Eye (tissue), 1 donor: Measurements from ENCODE around the gene APOBEC2.

Source experiments
- DNase-seq: peaks from one replicate; pipeline ENCODE4 v3.0.0-alpha.2; 2015

Gene APOBEC2

GRCh38 chr6:41038205-41038604 lies 14.8 kb upstream of the APOBEC2 start:
- no peak for DNase-seq

GRCh38 chr6:41039060-41039998 lies 13.7 kb upstream of the APOBEC2 start, which contains the start of gene UNC5CL:
Gene UNC5CL, minus strand, starts transcription at chr6:41039221. Its CDS starts 4,147 bp downstream, at chr6:41035074.
- DNase-seq = peak; percentile 33

GRCh38 chr6:41040101-41040939 lies 12.7 kb upstream of the APOBEC2 start:
- no peak for DNase-seq

- DNase-seq = no peak
Observed at GRCh38 chr6:41040940-41041536, 12.0 kb upstream of the APOBEC2 start.

- DNase-seq = no peak
Observed at GRCh38 chr6:41042226-41043055, 10.6 kb upstream of the APOBEC2 start, which contains the start of gene TSPO2. Gene TSPO2, plus strand, starts transcription at chr6:41042467. Its CDS starts 519 bp downstream, at chr6:41042986.

- no peak for DNase-seq
Observed at GRCh38 chr6:41043151-41043550, 9.9 kb upstream of the APOBEC2 start.

- DNase-seq = no peak
Observed at GRCh38 chr6:41045664-41046063, 7.3 kb upstream of the APOBEC2 start.

- no peak for DNase-seq
Observed at GRCh38 chr6:41046084-41046483, 6.9 kb upstream of the APOBEC2 start.

- DNase-seq = no peak
Observed at GRCh38 chr6:41047306-41047705, 5.7 kb upstream of the APOBEC2 start.

GRCh38 chr6:41047745-41048732 lies 5.0 kb upstream of the APOBEC2 start:
- no peak for DNase-seq

GRCh38 chr6:41049521-41049920 lies 3.5 kb upstream of the APOBEC2 start:
- no peak for DNase-seq

- DNase-seq = no peak
Observed at GRCh38 chr6:41049955-41050354, 3.0 kb upstream of the APOBEC2 start.

- DNase-seq = no peak
Observed at GRCh38 chr6:41050536-41050935, 2.5 kb upstream of the APOBEC2 start.

GRCh38 chr6:41051873-41052272 lies 1.1 kb upstream of the APOBEC2 start:
- DNase-seq = no peak

- no peak for DNase-seq
Observed at GRCh38 chr6:41054511-41054910, 1.5 kb downstream of the APOBEC2 start.

- no peak for DNase-seq
Observed at GRCh38 chr6:41055149-41055548, 2.1 kb downstream of the APOBEC2 start.

GRCh38 chr6:41056768-41057490 lies 3.9 kb downstream of the APOBEC2 start:
- DNase-seq = no peak

GRCh38 chr6:41058783-41059181 lies 5.8 kb downstream of the APOBEC2 start:
- no peak for DNase-seq

- no peak for DNase-seq
Observed at GRCh38 chr6:41059556-41059955, 6.6 kb downstream of the APOBEC2 start.

- DNase-seq = no peak
Observed at GRCh38 chr6:41061196-41061726, 8.3 kb downstream of the APOBEC2 start.
